H1 (cell line): ENCODE data around the gene LEMD2. TPM values are rescaled to one million over a fixed set of nuclear protein-coding genes. Genes with fewer than 3 reads are reported as not detected.

Experiments used
- CTBP2 ChIP-seq: IDR thresholded peaks from 2 replicates; pipeline ENCODE4 v1.7.0; 2011; ENCODE audit warnings: borderline replicate concordance, mild to moderate bottlenecking, moderate library complexity, mixed read lengths, low read length; ENCODE audit not compliant: insufficient read depth, insufficient read length
- CTCF ChIP-seq, 3 experiments: IDR thresholded peaks; 1 replicate in 2 of 3; 2 replicates in 1 of 3; pipeline versions ENCODE4 v1.5.1 to v1.6.1; 2011; ENCODE audit warnings: low read length in 3 of 3, mild to moderate bottlenecking in 3 of 3, inconsistent platforms in 2 of 3, low read depth in 1 of 3, moderate library complexity in 1 of 3; ENCODE audit not compliant: insufficient read depth in 1 of 3; ENCODE audit errors: control extremely low read depth in 1 of 3
- EGR1 ChIP-seq: IDR thresholded peaks from 2 replicates; pipeline ENCODE4 v1.6.1; 2011; ENCODE audit warnings: low read depth, low read length, borderline replicate concordance
- GABPA ChIP-seq: IDR thresholded peaks from 2 replicates; pipeline ENCODE4 v1.6.1; 2011; ENCODE audit warnings: mild to moderate bottlenecking, low read length, moderate library complexity, borderline replicate concordance; ENCODE audit not compliant: insufficient read depth
- HDAC2 ChIP-seq, 2 experiments: fragments of 300-600 bp in 1 of 2; sonication (generic) in 1 of 2; IDR thresholded peaks; 2 replicates each; pipeline ENCODE4 v1.6.1; 2011 to 2012; ENCODE audit warnings: low read depth in 2 of 2, low read length in 2 of 2, mild to moderate bottlenecking in 2 of 2, moderate library complexity in 2 of 2, borderline replicate concordance in 1 of 2, inconsistent platforms in 1 of 2
- KDM1A ChIP-seq: fragments of 200-600, 300-600 bp; sonication (generic); IDR thresholded peaks from 2 replicates; pipeline ENCODE4 v1.7.1; 2016; ENCODE audit warnings: mild to moderate bottlenecking, low read length, borderline replicate concordance
- MAX ChIP-seq: IDR thresholded peaks from 2 replicates; pipeline ENCODE4 v1.6.1; 2012; ENCODE audit warnings: inconsistent platforms
- NRF1 ChIP-seq: IDR thresholded peaks from 2 replicates; pipeline ENCODE4 v1.6.1; 2011; ENCODE audit warnings: mild to moderate bottlenecking, low read depth, low read length, improper control_type of control experiment
- POLR2A ChIP-seq, 2 experiments: IDR thresholded peaks; 1 replicate in 1 of 2; 2 replicates in 1 of 2; pipeline ENCODE4 v1.6.1; 2011; ENCODE audit warnings: low read depth in 2 of 2, low read length in 2 of 2, mild to moderate bottlenecking in 2 of 2; ENCODE audit errors: control extremely low read depth in 1 of 2
- POU5F1 ChIP-seq: IDR thresholded peaks from 2 replicates; pipeline ENCODE4 v1.6.1; 2011; ENCODE audit warnings: low read depth, mild to moderate bottlenecking, low read length, moderate library complexity
- SIN3A ChIP-seq, 2 experiments: IDR thresholded peaks in 1 of 2; conservative IDR thresholded peaks in 1 of 2; 2 replicates each; pipeline ENCODE4 v1.6.1; 2011 to 2012; ENCODE audit warnings: low read length in 2 of 2, improper control_type of control experiment in 1 of 2, low read depth in 1 of 2, mild to moderate bottlenecking in 1 of 2
- SP1 ChIP-seq: IDR thresholded peaks from 2 replicates; pipeline ENCODE4 v1.6.1; 2011; ENCODE audit warnings: low read depth, low read length
- SRF ChIP-seq: IDR thresholded peaks from 2 replicates; pipeline ENCODE4 v1.6.1; 2011; ENCODE audit warnings: mild to moderate bottlenecking, low read depth, low read length, moderate library complexity
- SUZ12 ChIP-seq: fragments of 200-600 bp; sonication (generic); IDR thresholded peaks from 2 replicates; pipeline ENCODE4 v1.6.1; 2012; ENCODE audit warnings: mild to moderate bottlenecking, inconsistent platforms, low read length, moderate library complexity, mixed read lengths
- TEAD4 ChIP-seq: IDR thresholded peaks from 2 replicates; pipeline ENCODE4 v1.6.1; 2012; ENCODE audit warnings: low read depth, low read length, inconsistent platforms, mixed read lengths
- polyA plus RNA-seq, 7 experiments: library from polyadenylated mRNA; depleted of rRNA in 3 of 7; stranded (reverse) in 5 of 7; unstranded in 2 of 7; fragments of >200 nt in 5 of 7; fragments of 200-250 nt in 2 of 7; gene quantifications; 1 replicate in 5 of 7; 2 replicates in 1 of 7; 4 replicates in 1 of 7; pipeline versions ENCODE4 v1.2.1 to v1.2.3, GENCODE V29; 2011 to 2013; ENCODE audit warnings: missing spikeins in 2 of 7, mixed read lengths in 2 of 7
- total RNA-seq: library from RNA; stranded (reverse); fragmentation: NEBNext Ultra II Directional; extraction: Animal tissue kit (Norgen Biotek cat#: 25700); gene quantifications from 2 replicates; pipeline ENCODE4 v1.2.1, GENCODE V29; 2021

LEMD2 gene
- total and polyA plus RNA-seq, 2 of the 8 experiments (the other 6 are each of a cell fraction or from before 2014, with no cell fraction given): 32.7 to 57.3 TPM

- TF ChIP-seq SIN3A (conservative IDR thresholded peaks at IDR 0.05 in 1 of 2, IDR thresholded peaks at IDR 0.05 in 1 of 2; ENCODE audit: low read depth in 1 of 2, low read length in 2 of 2): 0 out of 4 replicates have a peak, but pooled peaks of 1 of the 2 experiments have one; percentile 31
- TF ChIP-seq SRF: no peak
- TF ChIP-seq TEAD4: 0 out of 2 replicates have a peak, but pooled peaks have one; percentile 7
- peak in 2 of 3 experiments; percentile 80 to 81; a peak in 3 of 4 replicates for TF ChIP-seq CTCF (IDR thresholded peaks at IDR 0.05; ENCODE audit: control extremely low read depth in 1 of 3, insufficient read depth in 1 of 3, low read depth in 1 of 3, low read length in 3 of 3)
- TF ChIP-seq POLR2A (IDR thresholded peaks at IDR 0.05; ENCODE audit: control extremely low read depth in 1 of 2, low read depth in 2 of 2, low read length in 2 of 2): no peak
- no peak for TF ChIP-seq EGR1
- no peak for TF ChIP-seq SUZ12
- no peak for TF ChIP-seq GABPA
- TF ChIP-seq HDAC2 (IDR thresholded peaks at IDR 0.05; ENCODE audit: borderline replicate concordance in 1 of 2, low read depth in 2 of 2, low read length in 2 of 2): no peak
- TF ChIP-seq KDM1A: peak; percentile 91
- TF ChIP-seq POU5F1: no peak
- TF ChIP-seq CTBP2: no peak
- no peak for TF ChIP-seq NRF1
- peak; percentile 47; the same call in 1 of the 2 replicates for TF ChIP-seq MAX
- TF ChIP-seq SP1: no peak
Measured at GRCh38 chr6:33761922-33762629, 26.9 kb downstream of the LEMD2 start (continued).
